Measurements from ENCODE around the gene SHD. TPM values are rescaled to one million over a fixed set of nuclear protein-coding genes. Genes with fewer than 3 reads are reported as not detected.

Gene SHD
- total RNA-seq, 1 experiment from 2014 or later = 0.46 TPM

DNA sequence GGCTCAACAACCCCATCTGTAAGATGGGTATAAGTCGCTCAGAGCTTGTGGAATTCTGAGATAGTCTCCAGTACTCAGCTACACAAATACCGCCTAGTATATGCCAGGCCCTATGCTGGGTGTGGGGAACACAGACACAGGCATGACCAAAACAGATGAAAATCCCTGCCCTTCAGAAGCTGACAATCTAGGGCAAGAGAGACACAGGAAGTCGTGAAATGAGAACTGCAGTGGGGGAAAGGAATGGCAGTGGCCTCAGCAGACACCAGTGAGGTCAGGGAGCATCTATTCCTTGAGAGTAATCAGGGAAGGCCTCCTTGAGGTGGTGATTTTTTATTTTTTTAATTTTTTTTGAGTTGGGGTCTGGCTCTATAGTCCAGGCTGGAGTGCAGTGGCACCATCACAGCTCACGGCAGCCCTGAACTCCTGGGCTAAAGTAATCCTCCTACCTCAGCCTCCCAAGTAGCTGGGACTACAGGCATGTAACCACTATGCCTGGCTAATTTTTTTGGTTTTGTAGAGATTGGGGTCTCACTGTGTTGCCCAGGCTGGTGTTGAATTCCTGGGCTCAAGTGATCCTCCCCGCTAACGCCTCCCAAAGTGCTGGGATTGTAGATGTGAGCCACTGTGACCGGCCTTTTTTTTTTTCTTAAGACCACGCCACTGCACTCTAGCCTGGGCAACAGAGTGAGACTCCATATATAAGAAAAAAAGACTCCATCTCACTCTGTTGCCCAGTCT lies 19.9 kb downstream of the SHD start:
- in situ Hi-C loops (cut with HindIII; ENCODE audit: low pct_unique_long_range_greater_than_20kb, low sequenced_read_pairs) (no loop called here), intact Hi-C loops (cut with micrococcal nuclease; ENCODE audit: unreplicated experiment) (no loop called here)
- no peak overlapping the region for H3K27ac ChIP-seq (ENCODE audit: low read length)
- H3K27me3 ChIP-seq (ENCODE audit: control insufficient read depth, insufficient read depth, low read length) = no peaks in the 10 kb centered on the region
- DNase-seq (ENCODE audit: low read depth, low spot score) (no peak), ATAC-seq (no peak)
- H3K4me3 ChIP-seq (ENCODE audit: low read depth in 2 of 2, low read length in 2 of 2) = no peak overlapping the region
- POLR2A ChIA-PET = interaction anchor here (0.7 kb wide), 1 partner anchor 432 kb away, joined by 6 read pairs; no protein-coding TSS in a partner anchor
- no peak for TF ChIP-seq SIN3A (IDR thresholded peaks at IDR 0.05; ENCODE audit: borderline replicate concordance, insufficient read depth, low read depth, low read length)
- no peak for TF ChIP-seq POLR2AphosphoS5 (IDR thresholded peaks at IDR 0.05; ENCODE audit: low read depth, low read length)
- TF ChIP-seq, protein P1, sequence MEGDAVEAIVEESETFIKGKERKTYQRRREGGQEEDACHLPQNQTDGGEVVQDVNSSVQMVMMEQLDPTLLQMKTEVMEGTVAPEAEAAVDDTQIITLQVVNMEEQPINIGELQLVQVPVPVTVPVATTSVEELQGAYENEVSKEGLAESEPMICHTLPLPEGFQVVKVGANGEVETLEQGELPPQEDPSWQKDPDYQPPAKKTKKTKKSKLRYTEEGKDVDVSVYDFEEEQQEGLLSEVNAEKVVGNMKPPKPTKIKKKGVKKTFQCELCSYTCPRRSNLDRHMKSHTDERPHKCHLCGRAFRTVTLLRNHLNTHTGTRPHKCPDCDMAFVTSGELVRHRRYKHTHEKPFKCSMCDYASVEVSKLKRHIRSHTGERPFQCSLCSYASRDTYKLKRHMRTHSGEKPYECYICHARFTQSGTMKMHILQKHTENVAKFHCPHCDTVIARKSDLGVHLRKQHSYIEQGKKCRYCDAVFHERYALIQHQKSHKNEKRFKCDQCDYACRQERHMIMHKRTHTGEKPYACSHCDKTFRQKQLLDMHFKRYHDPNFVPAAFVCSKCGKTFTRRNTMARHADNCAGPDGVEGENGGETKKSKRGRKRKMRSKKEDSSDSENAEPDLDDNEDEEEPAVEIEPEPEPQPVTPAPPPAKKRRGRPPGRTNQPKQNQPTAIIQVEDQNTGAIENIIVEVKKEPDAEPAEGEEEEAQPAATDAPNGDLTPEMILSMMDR (IDR thresholded peaks at IDR 0.05) = no peak
- no peak for TF ChIP-seq TCF7L2 (IDR thresholded peaks at IDR 0.05; ENCODE audit: low read depth, low read length)
- no peak for TF ChIP-seq REST (IDR thresholded peaks at IDR 0.05; ENCODE audit: insufficient read depth in 1 of 2, low read depth in 2 of 2, low read length in 1 of 2)
- H3K9me3 ChIP-seq (ENCODE audit: control insufficient read depth, insufficient read depth, low read depth, low read length) = no peaks in the 10 kb centered on the region
- no TSS peak for BruUV-seq (replicated peaks)
- peaks cover 5% of the 10 kb centered on the region for H3K4me1 ChIP-seq (ENCODE audit: control insufficient read depth, insufficient read depth, low read length)
- CTCF ChIA-PET = no interaction called here
- no peaks in the 10 kb centered on the region for H3K36me3 ChIP-seq (ENCODE audit: control insufficient read depth, insufficient read depth, low read length)

- ATAC-seq (no peak), DNase-seq (ENCODE audit: low read depth, low spot score) (no peak)
- H3K4me1 ChIP-seq (ENCODE audit: control insufficient read depth, insufficient read depth, low read length) = peaks cover 5% of the 10 kb centered on the region
- H3K9me3 ChIP-seq (ENCODE audit: control insufficient read depth, insufficient read depth, low read depth, low read length) = no peaks in the 10 kb centered on the region
- H3K27ac ChIP-seq (ENCODE audit: low read length) = no peak overlapping the region
- CTCF ChIA-PET = no interaction called here
- no peak overlapping the region for H3K4me3 ChIP-seq (ENCODE audit: low read depth in 2 of 2, low read length in 2 of 2)
- POLR2A ChIA-PET = no interaction called here
- no TSS peak for BruUV-seq (replicated peaks)
- in situ Hi-C loops (cut with HindIII; ENCODE audit: low pct_unique_long_range_greater_than_20kb, low sequenced_read_pairs) (no loop called here), intact Hi-C loops (cut with micrococcal nuclease; ENCODE audit: unreplicated experiment) (no loop called here)
- no peak for TF ChIP-seq REST (IDR thresholded peaks at IDR 0.05; ENCODE audit: insufficient read depth in 1 of 2, low read depth in 2 of 2, low read length in 1 of 2)
- no peak for TF ChIP-seq TCF7L2 (IDR thresholded peaks at IDR 0.05; ENCODE audit: low read depth, low read length)
- TF ChIP-seq, protein P1 (IDR thresholded peaks at IDR 0.05) = no peak
- no peaks in the 10 kb centered on the region for H3K36me3 ChIP-seq (ENCODE audit: control insufficient read depth, insufficient read depth, low read length)
- no peaks in the 10 kb centered on the region for H3K27me3 ChIP-seq (ENCODE audit: control insufficient read depth, insufficient read depth, low read length)
Observed at GRCh38 chr19:4300589-4300988, 21.5 kb downstream of the SHD start.
